ENCODE results near the gene POLR1A. TPM values are rescaled to one million over a fixed set of nuclear protein-coding genes. Genes with fewer than 3 reads are reported as not detected.

The POLR1A gene
- polyA plus RNA-seq, 2 of the 4 experiments (the other 2 are of a cell fraction), result 22.8 to 55.7 TPM

- Histone ChIP-seq H3K4me1 (peaks cover 38% of the 10 kb centered on the region), H3K27ac (peak overlapping the region; percentile 12 to 74; a peak in 4 of 6 replicates), H3K9me3 (peaks cover 12% of the 10 kb centered on the region), H3K4me2 (no peak overlapping the region), H3K4me3 (no peak overlapping the region)
- FAIRE-seq (no peak), ATAC-seq (no peak), DNase-seq (ENCODE audit: low read depth in 1 of 2, low spot score in 1 of 2) (peak in 1 of 2 experiments; percentile 29)
- CTCF ChIA-PET, result interaction anchor here (0.6 to 9.9 kb wide), 7 partner anchors 8 to 339 kb away, joined by 3 to 69 read pairs (median 6); partner anchors contain the start of gene ST3GAL5
- 48% methylated on average over 5 of the region's 7 CpGs for WGBS (ENCODE audit: missing lambda C conversion rate)
- TF ChIP-seq SREBF2 (IDR thresholded peaks at IDR 0.05) (no peak), FOXS1 (CRISPR knock-in tag; IDR thresholded peaks at IDR 0.05) (no peak), ELK1 (IDR thresholded peaks at IDR 0.05; ENCODE audit: low read depth, low read length) (no peak), ZSCAN20 (CRISPR knock-in tag; IDR thresholded peaks at IDR 0.05) (no peak), PBX3 (IDR thresholded peaks at IDR 0.05) (no peak), ATOH8 (CRISPR knock-in tag; IDR thresholded peaks at IDR 0.05; ENCODE audit: low read depth) (no peak), E2F6 (IDR thresholded peaks at IDR 0.05; ENCODE audit: borderline replicate concordance, low read depth) (no peak), SMC3 (IDR thresholded peaks at IDR 0.05) (no peak), RNF2 (IDR thresholded peaks at IDR 0.05; ENCODE audit: borderline replicate concordance, low read depth) (no peak)
- POLR2A ChIA-PET, result no interaction called here
Observed at GRCh38 chr2:86068136-86068588, 37.5 kb downstream of the POLR1A start.

- FAIRE-seq (no peak), ATAC-seq (no peak), DNase-seq (ENCODE audit: low read depth in 1 of 2, low spot score in 1 of 2) (no peak)
- Histone ChIP-seq H3K4me1 (peaks cover 36% of the 10 kb centered on the region), H3K27ac (no peak overlapping the region), H3K4me2 (no peak overlapping the region), H3K9me3 (peaks cover 12% of the 10 kb centered on the region), H3K4me3 (no peak overlapping the region)
- POLR2A ChIA-PET, result no interaction called here
- CTCF ChIA-PET, result interaction anchor here (1.0 to 9.9 kb wide), 4 partner anchors 12 to 240 kb away, joined by 3 to 69 read pairs (median 42); partner anchors contain the start of gene ST3GAL5
- no peak for TF ChIP-seq BCL3 (IDR thresholded peaks at IDR 0.05)
- TF ChIP-seq MYC (IDR thresholded peaks at IDR 0.05; ENCODE audit: borderline replicate concordance, low read length), result no peak
- no peak for TF ChIP-seq MAX (IDR thresholded peaks at IDR 0.05)
- no peak for TF ChIP-seq ZSCAN20 (CRISPR knock-in tag; IDR thresholded peaks at IDR 0.05)
- no peak for TF ChIP-seq HEYL (CRISPR knock-in tag; IDR thresholded peaks at IDR 0.05)
- no peak for TF ChIP-seq CTCF (IDR thresholded peaks at IDR 0.05)
- 0 out of 2 replicates have a peak, but pooled peaks have one; percentile 23 for TF ChIP-seq NFE2L2 (conservative IDR thresholded peaks at IDR 0.05; ENCODE audit: low read length)
- TF ChIP-seq KDM1A (IDR thresholded peaks at IDR 0.05; ENCODE audit: low read depth), result no peak
- TF ChIP-seq MAFK (IDR thresholded peaks at IDR 0.05; ENCODE audit: partially characterized antibody), result peak; percentile 80
- no peak for TF ChIP-seq ZNF302 (CRISPR knock-in tag; IDR thresholded peaks at IDR 0.05)
- TF ChIP-seq RAD21 (conservative IDR thresholded peaks at IDR 0.05 in 1 of 2, IDR thresholded peaks at IDR 0.05 in 1 of 2), result no peak
Observed at GRCh38 chr2:86066915-86067314, 38.8 kb downstream of the POLR1A start.

All from A549 (cell line).